NCI-H2107 treated with DMSO at 0.1 percent for 48 hours (cell line): Measurements from ENCODE around the gene OGT.
"Not testable (repeated sequence)": the region's sequence is repeated elsewhere in the genome, so short reads cannot be mapped to it uniquely, and the experiment has no call there.

ENCODE experiments used
- DNase-seq: peaks from one replicate; lab custom pipeline; 2025; ENCODE audit not compliant: unreplicated experiment; lab: John Stamatoyannopoulos, UW

The OGT gene

DNA sequence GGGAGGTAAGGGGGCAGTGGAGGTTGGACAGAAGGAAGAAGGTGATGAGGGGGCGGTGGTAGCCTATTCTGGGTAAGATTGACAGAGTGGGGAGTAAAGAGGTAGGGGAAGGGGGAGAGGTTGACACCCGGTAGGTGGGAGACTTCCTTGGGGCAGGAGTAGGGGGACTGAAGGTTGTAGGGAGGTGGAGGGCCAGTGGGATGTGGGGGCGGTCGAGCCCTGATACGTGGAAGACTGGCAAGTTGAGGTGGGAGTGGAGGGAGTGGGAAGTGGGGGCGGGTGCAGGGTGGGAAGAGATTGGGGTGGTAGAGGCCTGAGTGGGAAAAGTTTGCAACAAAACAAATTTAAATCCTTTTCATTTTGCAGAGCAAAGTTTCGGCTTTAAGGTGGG, 47.1 kb downstream of the OGT start:
- no peak for DNase-seq

DNA sequence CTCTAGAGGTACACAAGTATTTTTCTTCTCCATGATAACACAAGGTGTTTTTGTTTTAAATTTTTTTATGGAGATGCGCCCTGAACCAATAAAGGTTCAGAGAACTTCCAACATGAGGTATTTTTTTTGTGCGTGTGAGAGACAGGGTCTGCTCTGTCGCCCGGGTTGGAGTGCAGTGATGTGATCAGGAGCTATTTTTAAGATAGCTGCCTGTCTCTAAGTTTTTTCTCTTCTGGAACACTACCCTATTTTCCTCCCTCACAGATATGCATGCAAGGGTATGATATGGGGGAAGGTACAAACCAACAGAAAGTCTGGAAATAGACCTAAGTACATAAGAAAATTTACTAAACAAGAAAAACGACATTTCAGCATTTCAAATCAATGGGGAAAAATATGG, 48.3 kb downstream of the OGT start:
- no peak for DNase-seq

DNA sequence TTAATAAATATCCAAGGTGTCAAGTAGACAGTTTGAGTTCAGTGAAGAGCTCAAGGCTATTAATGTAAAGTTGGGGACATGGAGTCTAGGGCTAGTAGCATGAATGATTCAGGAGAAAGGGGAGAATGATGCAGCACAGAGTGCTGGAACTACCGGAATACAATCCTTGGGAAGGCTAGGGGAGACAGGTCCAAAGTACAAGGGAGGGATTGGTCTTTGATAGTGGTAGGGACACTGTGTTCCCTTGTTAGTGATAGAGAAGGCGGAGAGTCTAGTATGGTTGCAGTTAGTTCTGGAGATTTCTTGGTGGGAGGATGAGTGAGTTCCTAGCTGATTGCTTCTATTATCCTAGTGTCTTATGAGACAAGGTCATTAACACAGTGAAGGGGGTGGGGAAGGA, 54.0 kb downstream of the OGT start:
- no peak for DNase-seq

DNA sequence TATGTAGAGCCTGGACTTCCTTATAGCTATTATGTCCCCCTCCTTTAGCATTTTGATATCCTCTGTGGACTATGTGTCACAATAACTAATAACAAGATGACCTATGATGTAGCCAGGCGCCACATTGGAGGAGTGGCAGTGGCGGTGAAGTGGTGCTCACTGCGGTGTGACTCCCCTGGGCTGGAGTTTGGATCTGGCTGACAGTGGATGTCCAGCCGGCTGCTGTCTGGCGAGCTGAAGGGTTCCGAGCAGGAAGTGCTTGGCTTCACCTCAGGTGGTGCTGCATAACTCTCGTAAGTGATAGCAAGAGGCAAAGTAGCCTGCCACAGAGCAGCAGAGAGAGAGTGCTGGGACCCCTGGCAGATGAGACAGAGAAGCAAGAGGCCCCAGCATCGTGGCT, 60.3 kb downstream of the OGT start:
- not testable (repeated sequence) for DNase-seq

DNA sequence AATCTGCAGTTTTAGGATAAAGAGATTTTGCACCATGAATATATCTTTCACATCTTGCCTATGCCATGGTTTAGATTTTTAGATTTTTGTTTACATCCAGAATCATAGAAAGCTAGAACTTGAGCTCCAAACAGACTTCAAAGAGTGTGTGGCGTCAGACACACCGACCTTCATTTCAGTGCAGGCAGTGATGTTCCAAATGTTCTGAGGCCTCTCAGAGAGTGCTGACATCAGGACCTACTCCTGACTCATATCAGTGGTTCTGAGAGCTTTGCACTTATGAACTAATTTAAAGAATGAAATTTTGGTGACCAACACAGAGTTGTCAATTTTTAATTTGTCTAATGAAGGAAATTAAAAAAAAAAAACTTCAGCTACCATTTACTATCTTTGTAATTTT, 67.1 kb downstream of the OGT start:
- DNase-seq: no peak

DNA sequence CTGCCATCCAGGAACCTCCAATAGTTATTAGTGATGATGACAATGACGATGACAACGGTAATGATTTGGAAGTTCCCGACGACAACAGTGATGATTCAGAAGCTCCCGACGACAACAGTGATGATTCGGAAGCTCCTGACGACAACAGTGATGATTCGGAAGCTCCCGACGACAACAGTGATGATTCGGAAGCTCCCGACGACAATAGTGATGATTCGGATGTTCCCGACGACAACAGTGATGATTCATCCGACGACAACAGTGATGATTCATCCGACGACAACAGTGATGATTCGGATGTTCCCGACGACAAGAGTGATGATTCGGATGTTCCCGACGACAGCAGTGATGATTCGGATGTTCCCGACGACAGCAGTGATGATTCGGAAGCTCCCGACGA, 70.7 kb downstream of the OGT start:
- no peak for DNase-seq

DNA sequence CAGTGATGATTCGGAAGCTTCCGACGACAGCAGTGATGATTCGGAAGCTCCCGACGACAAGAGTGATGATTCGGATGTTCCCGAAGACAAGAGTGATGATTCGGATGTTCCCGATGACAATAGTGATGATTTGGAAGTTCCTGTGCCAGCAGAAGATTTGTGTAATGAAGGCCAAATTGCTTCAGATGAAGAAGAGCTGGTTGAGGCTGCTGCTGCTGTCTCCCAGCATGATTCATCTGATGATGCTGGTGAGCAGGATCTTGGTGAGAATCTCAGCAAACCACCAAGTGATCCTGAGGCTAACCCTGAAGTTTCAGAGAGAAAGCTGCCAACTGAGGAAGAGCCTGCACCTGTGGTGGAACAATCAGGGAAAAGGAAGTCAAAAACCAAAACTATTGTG, 71.2 kb downstream of the OGT start:
- DNase-seq: no peak

DNA sequence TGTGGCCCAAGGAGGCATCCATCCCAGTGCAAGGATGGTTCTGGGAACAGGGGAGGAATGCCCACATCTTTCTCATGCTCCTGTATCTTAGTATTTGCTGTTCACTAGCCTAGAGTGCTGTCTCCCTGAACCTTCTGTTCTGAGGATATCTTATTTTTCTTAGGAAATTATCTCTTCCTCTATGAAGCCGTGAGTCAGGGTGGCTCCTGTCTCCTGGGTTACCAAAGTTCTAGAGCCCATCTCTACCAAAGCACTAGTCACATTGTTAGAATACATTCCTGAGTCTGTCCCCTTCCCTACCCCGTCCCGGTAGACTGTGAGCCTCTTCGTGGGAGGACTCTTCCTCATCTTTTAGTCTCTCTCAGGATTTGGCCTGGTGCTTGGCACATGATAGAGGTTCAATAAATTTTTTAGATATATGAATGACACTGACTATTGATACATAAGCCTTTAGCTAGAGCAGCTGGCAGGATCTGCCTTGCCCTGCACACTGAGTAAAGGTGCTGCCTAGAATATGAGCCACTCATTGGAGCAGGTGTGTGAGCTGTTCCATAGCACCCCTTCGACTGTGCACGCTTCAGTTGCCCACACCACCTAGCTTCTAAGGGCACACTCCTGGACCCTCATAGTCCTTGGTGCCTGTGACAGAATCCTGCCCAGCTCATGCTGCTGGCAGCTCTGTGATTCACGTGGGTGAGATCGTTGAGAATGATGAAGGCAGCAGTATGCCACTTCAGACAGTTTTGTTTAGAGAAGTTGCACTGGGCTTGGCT, 72.1 kb downstream of the OGT start:
- DNase-seq: no peak

DNA sequence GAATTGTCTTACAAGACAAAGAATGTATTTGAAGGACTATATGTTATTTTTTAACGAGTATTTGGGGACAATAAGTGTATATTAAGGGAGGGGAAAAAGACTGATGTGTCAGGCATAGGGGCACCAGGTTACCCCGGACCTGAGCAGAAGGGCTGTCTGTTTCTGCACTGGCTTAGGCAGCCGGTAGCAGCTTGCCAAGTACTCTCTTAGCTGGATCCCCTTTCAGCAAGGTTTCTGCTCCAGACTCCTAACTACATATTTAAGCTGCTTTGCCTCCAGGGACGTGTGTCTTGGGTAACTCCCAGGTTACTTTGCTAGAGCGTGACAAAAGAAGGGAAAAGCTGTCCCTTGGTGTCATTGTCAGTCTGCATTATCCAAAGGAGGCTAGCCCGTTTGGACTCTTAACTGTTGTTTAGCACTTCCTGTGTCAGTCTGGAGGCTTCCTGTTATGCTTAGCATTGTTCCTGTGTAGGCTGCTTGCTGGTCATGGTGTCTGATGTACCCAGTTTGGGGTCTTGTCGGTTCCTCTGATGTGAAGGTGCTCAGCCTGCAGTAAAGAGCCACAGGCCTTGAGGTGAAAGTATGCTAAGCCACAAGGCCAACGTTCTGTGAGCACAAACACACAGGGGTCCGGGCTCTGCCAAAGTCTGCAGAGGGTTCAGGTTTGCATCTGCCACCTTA, 73.8 kb downstream of the OGT start:
- DNase-seq: no peak

DNA sequence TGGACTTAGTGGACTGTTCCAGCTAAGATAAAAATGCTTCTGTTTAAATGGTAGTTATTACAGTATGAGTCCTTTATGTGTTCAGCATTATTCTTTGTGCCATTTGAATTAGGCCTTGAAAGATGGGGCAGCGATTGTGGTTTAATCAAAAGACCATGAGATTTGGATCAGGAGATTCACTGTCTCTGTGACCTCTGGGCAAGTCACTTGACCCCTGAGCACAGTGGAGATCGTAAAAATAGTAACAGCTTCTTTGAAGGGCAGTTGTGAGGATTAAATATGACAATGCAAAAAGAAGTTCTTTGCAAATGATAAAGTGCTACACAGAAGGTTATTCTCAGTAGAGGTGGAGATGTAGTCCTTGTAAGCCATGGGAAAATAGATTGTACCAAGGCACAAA, 74.6 kb downstream of the OGT start:
- no peak for DNase-seq

DNA sequence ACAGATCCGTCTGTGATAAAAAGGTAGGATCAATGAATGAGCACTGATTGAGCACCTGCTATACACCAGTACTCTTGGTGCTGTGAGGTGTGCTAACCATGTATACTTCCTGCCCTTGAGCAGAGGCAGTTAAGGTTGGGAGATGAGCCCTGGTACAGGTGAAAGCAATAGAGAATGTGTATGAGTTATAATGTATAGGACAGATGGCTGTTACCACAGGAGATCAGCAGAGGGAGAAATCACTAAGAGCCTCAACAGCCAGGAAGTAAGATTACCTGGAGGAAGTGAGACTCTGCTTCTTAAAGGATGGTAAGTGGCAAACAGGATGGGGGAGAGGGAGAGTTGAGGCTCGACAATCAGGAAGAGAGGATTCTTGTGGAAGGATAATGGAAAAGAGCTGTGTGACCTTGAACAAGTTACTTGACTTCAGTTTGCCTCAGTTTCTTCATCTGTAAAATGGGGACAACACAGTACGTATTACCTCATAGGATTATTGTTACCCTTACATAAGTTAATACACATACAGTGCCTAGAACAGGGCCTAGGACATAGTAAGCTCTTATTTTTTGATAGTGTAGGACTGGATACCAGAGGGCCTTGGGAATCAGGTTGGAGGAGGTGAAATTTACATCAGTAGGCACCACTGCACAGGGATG, 76.3 kb downstream of the OGT start:
- DNase-seq: no peak

DNA sequence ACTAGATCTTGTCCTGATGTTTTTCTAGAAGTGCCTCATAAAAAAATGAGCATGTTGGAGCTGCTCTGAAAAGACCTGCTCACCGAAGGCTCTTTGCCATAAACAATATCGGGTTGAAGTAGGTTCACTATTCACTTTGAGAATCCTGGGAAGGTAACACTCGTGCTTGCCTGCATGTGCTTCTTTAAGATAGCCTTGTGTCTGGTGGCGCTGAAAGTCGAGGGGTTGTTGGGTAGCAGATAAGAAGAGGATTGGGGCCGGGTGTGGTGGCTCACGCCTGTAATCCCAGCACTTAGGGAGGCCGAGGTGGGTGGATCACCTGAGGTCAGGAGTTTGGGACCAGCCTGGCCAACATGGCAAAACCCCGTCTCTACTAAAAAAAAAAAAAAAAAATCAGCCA, 78.8 kb downstream of the OGT start:
- not testable (repeated sequence) for DNase-seq

DNA sequence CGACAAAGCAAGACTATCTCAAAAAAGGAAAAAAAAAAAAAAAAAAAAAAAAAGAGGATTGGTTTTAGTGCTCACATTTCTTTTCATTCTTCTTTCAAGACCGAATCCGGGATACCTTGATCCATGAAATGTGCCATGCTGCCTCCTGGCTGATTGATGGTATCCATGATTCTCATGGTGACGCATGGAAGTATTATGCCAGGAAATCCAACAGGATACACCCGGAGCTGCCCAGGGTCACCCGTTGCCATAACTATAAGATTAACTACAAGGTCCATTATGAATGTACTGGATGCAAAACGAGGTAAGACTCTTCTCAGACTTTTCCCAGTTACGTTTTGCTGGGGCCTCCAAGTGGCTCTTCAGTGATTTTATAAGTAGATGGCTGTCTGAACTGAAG, 79.4 kb downstream of the OGT start:
- no peak for DNase-seq

DNA sequence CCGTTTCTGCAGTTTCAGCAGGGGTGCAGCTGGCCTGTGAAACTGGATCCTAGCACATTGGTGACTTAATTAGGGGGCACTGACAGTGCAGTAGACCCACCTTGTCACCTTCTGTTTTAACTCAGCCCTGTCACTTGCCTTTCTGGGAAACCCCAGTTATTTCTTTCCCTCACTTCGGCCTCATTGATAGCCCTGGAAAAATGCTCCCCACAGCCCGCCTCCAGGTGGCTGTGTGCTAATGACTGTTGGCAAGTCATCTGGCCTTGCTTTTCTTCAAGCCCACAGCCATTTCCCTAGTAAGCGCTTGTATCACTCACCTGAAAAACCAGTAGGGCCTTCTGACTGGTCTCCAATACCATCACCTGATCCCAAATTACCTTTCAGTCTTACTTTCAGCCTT, 82.2 kb downstream of the OGT start:
- no peak for DNase-seq

DNA sequence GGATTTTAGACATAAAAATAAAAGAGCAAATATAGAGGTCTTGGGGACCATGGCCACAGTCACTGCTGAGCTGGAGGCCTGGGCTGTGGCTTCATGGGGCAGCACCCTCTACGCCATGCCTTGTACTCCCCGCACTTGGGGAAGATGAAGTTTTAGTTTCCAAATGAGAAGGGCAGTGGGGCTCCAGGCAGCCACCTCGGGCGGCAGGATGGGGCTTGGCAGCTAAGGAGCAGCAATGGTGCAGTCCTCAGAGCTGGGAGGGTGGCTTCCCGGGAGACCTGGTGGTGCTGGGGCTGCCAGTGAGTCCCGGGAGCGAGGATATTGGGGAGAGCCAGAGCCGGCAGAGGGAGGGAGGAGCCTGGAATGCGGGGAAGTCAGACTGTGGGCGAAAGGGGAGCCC, 83.0 kb downstream of the OGT start:
- DNase-seq: no peak

DNA sequence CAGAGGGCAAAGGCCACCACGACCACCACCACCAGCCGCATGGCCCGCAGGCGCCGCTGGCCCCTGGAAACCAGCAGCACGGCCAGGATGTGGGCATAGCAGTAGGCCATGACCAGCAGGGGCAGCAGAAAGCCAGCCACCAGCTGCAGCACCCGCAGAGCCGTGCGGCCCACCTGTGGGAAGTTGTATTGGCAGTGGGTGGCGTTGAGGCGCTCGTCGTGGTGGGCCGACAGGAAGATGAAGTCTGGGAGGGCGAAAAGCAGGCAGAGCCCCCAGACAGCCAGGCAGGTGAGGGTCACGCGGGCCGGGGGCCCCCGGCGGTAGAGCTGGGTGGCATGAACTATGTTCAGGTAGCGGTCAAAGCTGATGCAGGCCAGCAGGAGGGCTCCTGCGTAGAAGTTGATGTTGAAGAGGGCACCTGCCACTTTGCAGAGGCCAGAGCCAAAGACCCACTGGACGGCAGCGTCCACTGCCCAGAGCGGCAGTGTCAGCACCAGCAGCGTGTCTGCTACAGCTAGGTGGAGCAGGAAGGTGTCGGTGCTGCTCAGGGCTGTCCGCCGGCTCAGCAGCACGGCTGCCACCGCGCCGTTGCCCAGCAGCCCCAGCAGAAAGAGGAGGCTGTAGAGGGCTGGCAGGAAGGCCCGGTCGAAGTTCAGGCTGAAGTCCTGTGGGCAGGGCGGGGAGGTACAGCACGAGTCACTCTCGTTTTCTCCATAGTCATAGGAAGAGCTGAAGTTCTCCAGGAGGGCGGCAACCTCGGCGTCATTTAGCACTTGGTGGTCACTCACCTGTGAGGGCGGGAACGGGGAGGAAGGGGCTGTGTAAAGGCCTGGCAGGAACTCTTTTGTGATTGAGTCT, 84.0 kb downstream of the OGT start:
- no peak for DNase-seq

DNA sequence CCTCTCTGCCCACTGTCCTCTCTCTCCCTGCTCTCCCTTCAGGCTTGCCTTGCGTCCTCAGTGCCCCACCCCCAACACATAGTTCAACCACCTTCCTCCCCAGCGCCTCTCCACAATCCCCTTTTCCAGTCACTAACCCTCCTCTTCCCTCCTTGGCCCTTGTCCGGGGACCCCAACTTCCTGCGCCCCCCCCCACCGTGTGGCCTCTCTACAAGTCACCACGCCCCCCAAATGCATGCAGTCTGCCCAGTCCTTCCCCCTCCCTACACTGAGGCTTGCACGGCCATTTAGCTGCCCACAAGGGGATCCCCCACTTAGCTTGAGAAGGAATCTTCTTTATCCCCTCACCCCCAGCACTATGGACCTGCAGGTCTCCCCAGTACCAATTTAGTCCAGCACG, 84.8 kb downstream of the OGT start:
- no peak for DNase-seq

DNA sequence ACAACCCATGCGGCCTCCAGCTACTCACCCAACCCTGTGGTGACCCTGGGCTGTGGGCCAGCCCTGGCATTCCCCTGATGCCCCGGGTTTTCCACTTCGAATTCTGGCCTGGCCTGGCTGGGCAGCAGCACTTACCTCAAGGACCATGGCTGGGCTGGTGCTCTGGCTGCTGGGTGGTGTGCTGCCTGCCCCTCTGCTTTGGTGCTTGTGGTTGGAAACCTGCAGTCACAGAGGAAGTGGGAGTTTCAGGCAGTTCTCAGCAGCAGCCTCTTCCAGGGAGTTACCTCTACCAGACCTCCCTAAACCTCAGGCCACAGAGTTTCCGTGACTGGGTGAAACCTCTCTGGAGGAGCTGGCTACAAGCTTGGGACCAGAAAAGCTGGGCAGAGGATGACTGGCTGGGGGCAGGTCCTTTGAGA, 85.4 kb downstream of the OGT start, which contains the start of gene CXCR3:
Gene CXCR3 (minus strand): TSS at position 209 of the 419 bp plus-strand sequence. CDS start 62 bp downstream, at position 147.
- no peak for DNase-seq

DNA sequence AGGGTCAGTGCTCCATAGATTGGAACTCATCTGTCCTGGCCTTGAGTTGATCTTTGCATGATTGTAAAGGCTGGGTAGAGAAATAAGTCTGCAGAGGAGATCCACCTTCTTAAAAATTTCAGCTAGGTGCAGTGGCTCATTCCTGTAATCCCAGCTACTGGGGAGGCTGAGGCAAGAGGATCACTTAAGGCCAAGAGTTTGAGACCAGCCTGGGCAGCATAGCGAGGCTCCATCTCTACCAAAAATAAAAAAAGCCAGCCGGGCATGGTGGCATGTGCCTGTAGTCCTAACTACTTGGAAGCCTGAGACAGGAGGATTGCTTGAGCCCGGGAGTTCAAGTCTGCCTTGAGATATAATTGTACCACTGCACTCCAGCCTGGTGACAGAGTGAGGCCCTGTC, 85.9 kb downstream of the OGT start:
- no peak for DNase-seq

DNA sequence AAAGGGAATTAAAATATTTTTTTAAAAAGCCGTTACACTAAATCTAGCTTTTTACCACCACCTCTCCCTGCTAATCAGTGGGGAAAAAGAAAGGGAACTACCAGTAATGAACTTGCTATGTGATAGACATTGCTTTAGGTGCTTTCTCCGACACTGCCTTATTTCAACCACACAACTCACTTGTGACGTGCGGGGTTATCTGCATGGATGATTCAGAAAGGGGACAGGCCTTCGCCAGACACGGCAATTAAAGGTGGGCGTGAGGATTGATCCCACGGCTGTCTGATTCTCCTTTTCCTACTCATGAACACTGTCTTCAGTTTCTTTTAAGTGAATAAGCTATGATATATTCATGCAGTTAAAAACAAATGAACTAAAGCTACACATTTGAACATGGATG, 86.3 kb downstream of the OGT start:
- DNase-seq: no peak

DNA sequence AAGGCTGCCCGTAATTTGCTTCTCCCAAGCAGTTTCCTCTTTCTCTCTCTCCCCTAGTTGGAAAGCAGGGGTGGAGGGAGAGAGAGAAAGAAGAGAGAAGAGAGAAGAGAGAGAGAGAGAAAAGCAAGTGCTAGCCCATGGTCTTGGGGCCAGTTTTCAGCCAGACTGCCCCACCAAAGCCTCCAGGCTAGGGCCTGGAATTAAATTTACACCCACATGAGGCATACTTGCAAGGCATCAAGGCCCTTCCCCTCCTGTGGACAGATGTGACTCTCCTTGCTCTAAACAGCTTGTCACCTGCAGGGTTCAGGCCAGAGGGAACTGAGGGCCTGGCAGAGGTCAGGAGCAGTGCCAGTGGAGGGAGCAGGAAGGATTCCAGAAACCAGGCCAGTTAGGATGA, 87.1 kb downstream of the OGT start:
- no peak for DNase-seq
